GM23338 (cell line): ENCODE measurements around the gene FSIP2. TPM values are rescaled to one million over a fixed set of nuclear protein-coding genes. Genes with fewer than 3 reads are reported as not detected.
"Not testable (repeated sequence)": the region's sequence is repeated elsewhere in the genome, so short reads cannot be mapped to it uniquely, and the experiment has no call there.

Source experiments
- ATAC-seq: fragments of 200-7000 bp; cut with Tn5 transposase; 3 replicates; pipeline ENCODE4 v1.9.1; 2020
- DNase-seq: peaks from one replicate; pipeline ENCODE4 v3.0.0-alpha.2; 2015; ENCODE audit warnings: low spot score
- H2AFZ ChIP-seq: fragments of 200-600 bp; sonication (generic); 2 replicates; pipeline ENCODE4 v1.8.0; 2016; ENCODE audit warnings: antibody characterized with exemption, mild to moderate bottlenecking, moderate library complexity
- H3F3A ChIP-seq: fragments of 200-600 bp; sonication (generic); replicated peaks from 2 replicates; pipeline ENCODE4 v1.8.0; 2017; ENCODE audit warnings: antibody characterized with exemption, mixed run types, low read depth
- H3K27ac ChIP-seq: fragments of 200-600 bp; sonication (generic); 2 replicates; pipeline ENCODE4 v1.6.1; 2016; ENCODE audit warnings: low read depth
- H3K27me3 ChIP-seq: fragments of 200-600 bp; sonication (generic); 2 replicates; pipeline ENCODE4 v1.8.0; 2016; ENCODE audit warnings: mild to moderate bottlenecking, mixed run types, moderate library complexity; ENCODE audit not compliant: insufficient read depth
- H3K36me3 ChIP-seq: fragments of 200-600 bp; sonication (generic); 2 replicates; pipeline ENCODE4 v1.8.0; 2016; ENCODE audit warnings: mild to moderate bottlenecking; ENCODE audit not compliant: insufficient read depth
- H3K4me1 ChIP-seq: fragments of 200-600 bp; sonication (generic); 2 replicates; pipeline ENCODE4 v1.8.0; 2016; ENCODE audit warnings: mild to moderate bottlenecking, moderate library complexity; ENCODE audit not compliant: insufficient read depth
- H3K4me2 ChIP-seq: fragments of 200-600 bp; sonication (generic); 2 replicates; pipeline ENCODE4 v1.7.1; 2017; ENCODE audit warnings: mixed run types
- H3K4me3 ChIP-seq: fragments of 200-600 bp; sonication (generic); 2 replicates; pipeline ENCODE4 v1.6.1; 2016; ENCODE audit warnings: mixed run types
- H3K79me2 ChIP-seq: fragments of 200-600 bp; sonication (generic); replicated peaks from 2 replicates; pipeline ENCODE4 v1.8.0; 2017; ENCODE audit warnings: mild to moderate bottlenecking; ENCODE audit not compliant: insufficient read depth
- H3K9me2 ChIP-seq: fragments of 200-600 bp; sonication (generic); 2 replicates; pipeline ENCODE4 v1.8.0; 2017; ENCODE audit not compliant: insufficient read depth
- H4K20me1 ChIP-seq: fragments of 200-600 bp; sonication (generic); replicated peaks from 2 replicates; pipeline ENCODE4 v1.8.0; 2017; ENCODE audit warnings: mild to moderate bottlenecking; ENCODE audit not compliant: insufficient read depth
- H3K27ac Mint-ChIP-seq: 2 replicates; pipeline ENCODE4 v1.8.0; 2020; ENCODE audit warnings: inconsistent platforms, mild to moderate bottlenecking, moderate library complexity, mixed read lengths
- H3K27me3 Mint-ChIP-seq: 3 replicates; pipeline ENCODE4 v1.8.0; 2022; ENCODE audit warnings: low read depth, mild to moderate bottlenecking, moderate library complexity, mixed read lengths, inconsistent platforms; ENCODE audit not compliant: insufficient read depth, poor library complexity
- H3K36me3 Mint-ChIP-seq: 3 replicates; pipeline ENCODE4 v1.8.0; 2021; ENCODE audit warnings: low read depth, mild to moderate bottlenecking, inconsistent platforms, moderate library complexity, mixed read lengths
- H3K4me1 Mint-ChIP-seq: 3 replicates; pipeline ENCODE4 v1.8.0; 2020; ENCODE audit warnings: mild to moderate bottlenecking, inconsistent platforms, mixed read lengths
- H3K4me3 Mint-ChIP-seq: 3 replicates; pipeline ENCODE4 v1.8.0; 2021; ENCODE audit warnings: moderate library complexity, mild to moderate bottlenecking, inconsistent platforms, mixed read lengths
- H3K9me3 Mint-ChIP-seq: 3 replicates; pipeline ENCODE4 v1.8.0; 2020; ENCODE audit warnings: moderate library complexity, mild to moderate bottlenecking, inconsistent platforms, mixed read lengths
- EZH2phosphoT487 ChIP-seq: fragments of 200-600 bp; sonication (generic); IDR thresholded peaks from one replicate; pipeline ENCODE4 v1.8.1; 2018; ENCODE audit warnings: antibody characterized with exemption; ENCODE audit not compliant: unreplicated experiment
- JUNB ChIP-seq: IDR thresholded peaks from one replicate; pipeline ENCODE4 v1.6.1; 2016; ENCODE audit warnings: antibody characterized with exemption; ENCODE audit not compliant: unreplicated experiment
- NANOG ChIP-seq: IDR thresholded peaks from 2 replicates; pipeline ENCODE4 v1.6.1; 2016; ENCODE audit warnings: antibody characterized with exemption, borderline replicate concordance
- POLR2AphosphoS5 ChIP-seq: IDR thresholded peaks from 2 replicates; pipeline ENCODE4 v1.6.1; 2016; ENCODE audit warnings: antibody characterized with exemption, low read depth
- ZNF331 ChIP-seq: fragments of 250-450 bp; sonication (Bioruptor Pico); IDR thresholded peaks from 2 replicates; pipeline ENCODE4 v1.5.0; 2020; ENCODE audit warnings: low read depth, mild to moderate bottlenecking, moderate library complexity
- polyA plus RNA-seq: library from polyadenylated mRNA; unstranded; fragments of >200 nt; fragmentation: Nextera tagmentation; extraction: Ambion mirVana; gene quantifications from 2 replicates; pipeline ENCODE4 v1.2.1, GENCODE V29; 2016
- total RNA-seq: library from RNA; depleted of rRNA; stranded (reverse); fragments of >200 nt; shearing (Covaris generic); gene quantifications from 2 replicates; pipeline ENCODE4 v1.2.3, GENCODE V29; 2014
- TF ChIP-seq, protein P1 (sequence below): IDR thresholded peaks from one replicate; pipeline ENCODE4 v1.6.1; 2018; ENCODE audit warnings: antibody characterized with exemption; ENCODE audit not compliant: unreplicated experiment
- TF ChIP-seq, protein P2 (sequence below): fragments of 250-450 bp; sonication (Bioruptor Pico); IDR thresholded peaks from 2 replicates; pipeline ENCODE4 v1.5.0; 2020; ENCODE audit warnings: mild to moderate bottlenecking, moderate library complexity
- TF ChIP-seq, protein P3 (sequence below), 2 experiments: fragments of 200-600 bp in 1 of 2; sonication (generic) in 1 of 2; conservative IDR thresholded peaks; 2 replicates each; pipeline versions ENCODE4 v1.5.1 to v1.6.1; 2016 to 2017; ENCODE audit warnings: antibody characterized with exemption in 2 of 2, low read depth in 2 of 2, mild to moderate bottlenecking in 2 of 2, moderate library complexity in 1 of 2

FSIP2 gene
- total and polyA plus RNA-seq, 2 experiments from 2014 or later, result 3.2 to 3.8 TPM

- H3K4me3 ChIP-seq, H3K27me3 Mint-ChIP-seq, H3K4me1 Mint-ChIP-seq, H4K20me1 ChIP-seq, H3K36me3 Mint-ChIP-seq, H3K36me3 ChIP-seq, H3K79me2 ChIP-seq, H2AFZ ChIP-seq, H3F3A ChIP-seq, DNase-seq, H3K9me2 ChIP-seq, H3K9me3 Mint-ChIP-seq, H3K4me3 Mint-ChIP-seq, ATAC-seq, H3K27ac ChIP-seq, H3K4me1 ChIP-seq, H3K27me3 ChIP-seq: not testable (repeated sequence)
- 0 out of 2 replicates have a peak overlapping the region, but pooled peaks have one; percentile 32 for H3K4me2 ChIP-seq
- H3K27ac Mint-ChIP-seq, result peak overlapping the region; percentile 70; the same call in 1 of the 2 replicates
These were observed 126.1 kb downstream of the FSIP2 start for GRCh38 chr2:185864468-185865260.

DNA sequence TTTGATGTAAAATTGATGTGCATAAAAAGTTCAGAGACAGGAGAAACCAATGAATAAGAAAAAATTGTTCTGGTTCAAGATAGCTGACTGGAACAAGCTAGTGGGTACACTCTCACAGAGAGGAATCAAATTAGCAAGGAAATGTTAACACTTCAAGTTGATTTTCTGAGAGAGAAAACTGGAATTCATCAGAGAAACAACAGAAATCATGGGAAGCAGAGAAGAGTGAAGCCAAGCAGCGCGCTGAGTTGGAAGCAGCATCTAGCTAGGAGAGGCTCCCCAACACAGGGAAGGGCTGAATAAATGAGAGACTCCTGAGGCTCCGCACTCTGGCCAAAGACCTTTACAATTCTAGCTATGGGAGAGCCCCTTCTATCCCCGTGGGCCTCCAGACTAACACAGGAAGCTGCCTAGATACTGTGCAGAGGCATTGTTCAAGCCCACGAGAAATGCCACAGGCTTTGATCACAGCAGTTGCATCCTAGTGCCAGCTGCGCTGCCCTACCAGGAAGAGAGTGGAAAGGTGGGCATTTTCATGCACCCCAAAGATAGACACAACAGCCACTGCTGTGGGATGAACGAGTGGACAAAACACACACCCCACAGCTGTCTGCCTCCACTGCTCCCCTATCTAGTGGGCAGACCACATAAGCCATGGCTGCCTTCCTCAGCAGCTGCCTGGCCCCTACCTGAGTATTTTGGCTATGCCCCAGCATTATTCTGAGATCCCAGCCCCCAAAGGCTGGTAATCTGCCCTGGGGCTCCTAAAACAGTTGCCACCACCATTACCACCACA, 136.7 kb downstream of the FSIP2 start:
- ATAC-seq (no peak), DNase-seq (no peak)
- Mint-ChIP-seq H3K9me3 (no peaks in the 10 kb centered on the region), H3K27ac (no peak overlapping the region), H3K36me3 (no peaks in the 10 kb centered on the region), H3K27me3 (no peaks in the 10 kb centered on the region), H3K4me1 (no peaks in the 10 kb centered on the region; the same call in 2 of the 3 replicates), H3K4me3 (no peak overlapping the region)
- Histone ChIP-seq H2AFZ (no peak overlapping the region), H3K4me2 (no peak overlapping the region), H4K20me1 (no peaks in the 10 kb centered on the region), H3K27ac (no peak overlapping the region), H3K36me3 (no peaks in the 10 kb centered on the region), H3K4me3 (no peak overlapping the region), H3K4me1 (no peaks in the 10 kb centered on the region), H3K9me2 (no peaks in the 10 kb centered on the region), H3K27me3 (no peaks in the 10 kb centered on the region), H3F3A (no peaks in the 10 kb centered on the region), H3K79me2 (no peaks in the 10 kb centered on the region)
- no peak for TF ChIP-seq JUNB
- TF ChIP-seq NANOG, result no peak
- TF ChIP-seq, protein P1, sequence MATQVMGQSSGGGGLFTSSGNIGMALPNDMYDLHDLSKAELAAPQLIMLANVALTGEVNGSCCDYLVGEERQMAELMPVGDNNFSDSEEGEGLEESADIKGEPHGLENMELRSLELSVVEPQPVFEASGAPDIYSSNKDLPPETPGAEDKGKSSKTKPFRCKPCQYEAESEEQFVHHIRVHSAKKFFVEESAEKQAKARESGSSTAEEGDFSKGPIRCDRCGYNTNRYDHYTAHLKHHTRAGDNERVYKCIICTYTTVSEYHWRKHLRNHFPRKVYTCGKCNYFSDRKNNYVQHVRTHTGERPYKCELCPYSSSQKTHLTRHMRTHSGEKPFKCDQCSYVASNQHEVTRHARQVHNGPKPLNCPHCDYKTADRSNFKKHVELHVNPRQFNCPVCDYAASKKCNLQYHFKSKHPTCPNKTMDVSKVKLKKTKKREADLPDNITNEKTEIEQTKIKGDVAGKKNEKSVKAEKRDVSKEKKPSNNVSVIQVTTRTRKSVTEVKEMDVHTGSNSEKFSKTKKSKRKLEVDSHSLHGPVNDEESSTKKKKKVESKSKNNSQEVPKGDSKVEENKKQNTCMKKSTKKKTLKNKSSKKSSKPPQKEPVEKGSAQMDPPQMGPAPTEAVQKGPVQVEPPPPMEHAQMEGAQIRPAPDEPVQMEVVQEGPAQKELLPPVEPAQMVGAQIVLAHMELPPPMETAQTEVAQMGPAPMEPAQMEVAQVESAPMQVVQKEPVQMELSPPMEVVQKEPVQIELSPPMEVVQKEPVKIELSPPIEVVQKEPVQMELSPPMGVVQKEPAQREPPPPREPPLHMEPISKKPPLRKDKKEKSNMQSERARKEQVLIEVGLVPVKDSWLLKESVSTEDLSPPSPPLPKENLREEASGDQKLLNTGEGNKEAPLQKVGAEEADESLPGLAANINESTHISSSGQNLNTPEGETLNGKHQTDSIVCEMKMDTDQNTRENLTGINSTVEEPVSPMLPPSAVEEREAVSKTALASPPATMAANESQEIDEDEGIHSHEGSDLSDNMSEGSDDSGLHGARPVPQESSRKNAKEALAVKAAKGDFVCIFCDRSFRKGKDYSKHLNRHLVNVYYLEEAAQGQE, result no peak
- TF ChIP-seq, protein P2, sequence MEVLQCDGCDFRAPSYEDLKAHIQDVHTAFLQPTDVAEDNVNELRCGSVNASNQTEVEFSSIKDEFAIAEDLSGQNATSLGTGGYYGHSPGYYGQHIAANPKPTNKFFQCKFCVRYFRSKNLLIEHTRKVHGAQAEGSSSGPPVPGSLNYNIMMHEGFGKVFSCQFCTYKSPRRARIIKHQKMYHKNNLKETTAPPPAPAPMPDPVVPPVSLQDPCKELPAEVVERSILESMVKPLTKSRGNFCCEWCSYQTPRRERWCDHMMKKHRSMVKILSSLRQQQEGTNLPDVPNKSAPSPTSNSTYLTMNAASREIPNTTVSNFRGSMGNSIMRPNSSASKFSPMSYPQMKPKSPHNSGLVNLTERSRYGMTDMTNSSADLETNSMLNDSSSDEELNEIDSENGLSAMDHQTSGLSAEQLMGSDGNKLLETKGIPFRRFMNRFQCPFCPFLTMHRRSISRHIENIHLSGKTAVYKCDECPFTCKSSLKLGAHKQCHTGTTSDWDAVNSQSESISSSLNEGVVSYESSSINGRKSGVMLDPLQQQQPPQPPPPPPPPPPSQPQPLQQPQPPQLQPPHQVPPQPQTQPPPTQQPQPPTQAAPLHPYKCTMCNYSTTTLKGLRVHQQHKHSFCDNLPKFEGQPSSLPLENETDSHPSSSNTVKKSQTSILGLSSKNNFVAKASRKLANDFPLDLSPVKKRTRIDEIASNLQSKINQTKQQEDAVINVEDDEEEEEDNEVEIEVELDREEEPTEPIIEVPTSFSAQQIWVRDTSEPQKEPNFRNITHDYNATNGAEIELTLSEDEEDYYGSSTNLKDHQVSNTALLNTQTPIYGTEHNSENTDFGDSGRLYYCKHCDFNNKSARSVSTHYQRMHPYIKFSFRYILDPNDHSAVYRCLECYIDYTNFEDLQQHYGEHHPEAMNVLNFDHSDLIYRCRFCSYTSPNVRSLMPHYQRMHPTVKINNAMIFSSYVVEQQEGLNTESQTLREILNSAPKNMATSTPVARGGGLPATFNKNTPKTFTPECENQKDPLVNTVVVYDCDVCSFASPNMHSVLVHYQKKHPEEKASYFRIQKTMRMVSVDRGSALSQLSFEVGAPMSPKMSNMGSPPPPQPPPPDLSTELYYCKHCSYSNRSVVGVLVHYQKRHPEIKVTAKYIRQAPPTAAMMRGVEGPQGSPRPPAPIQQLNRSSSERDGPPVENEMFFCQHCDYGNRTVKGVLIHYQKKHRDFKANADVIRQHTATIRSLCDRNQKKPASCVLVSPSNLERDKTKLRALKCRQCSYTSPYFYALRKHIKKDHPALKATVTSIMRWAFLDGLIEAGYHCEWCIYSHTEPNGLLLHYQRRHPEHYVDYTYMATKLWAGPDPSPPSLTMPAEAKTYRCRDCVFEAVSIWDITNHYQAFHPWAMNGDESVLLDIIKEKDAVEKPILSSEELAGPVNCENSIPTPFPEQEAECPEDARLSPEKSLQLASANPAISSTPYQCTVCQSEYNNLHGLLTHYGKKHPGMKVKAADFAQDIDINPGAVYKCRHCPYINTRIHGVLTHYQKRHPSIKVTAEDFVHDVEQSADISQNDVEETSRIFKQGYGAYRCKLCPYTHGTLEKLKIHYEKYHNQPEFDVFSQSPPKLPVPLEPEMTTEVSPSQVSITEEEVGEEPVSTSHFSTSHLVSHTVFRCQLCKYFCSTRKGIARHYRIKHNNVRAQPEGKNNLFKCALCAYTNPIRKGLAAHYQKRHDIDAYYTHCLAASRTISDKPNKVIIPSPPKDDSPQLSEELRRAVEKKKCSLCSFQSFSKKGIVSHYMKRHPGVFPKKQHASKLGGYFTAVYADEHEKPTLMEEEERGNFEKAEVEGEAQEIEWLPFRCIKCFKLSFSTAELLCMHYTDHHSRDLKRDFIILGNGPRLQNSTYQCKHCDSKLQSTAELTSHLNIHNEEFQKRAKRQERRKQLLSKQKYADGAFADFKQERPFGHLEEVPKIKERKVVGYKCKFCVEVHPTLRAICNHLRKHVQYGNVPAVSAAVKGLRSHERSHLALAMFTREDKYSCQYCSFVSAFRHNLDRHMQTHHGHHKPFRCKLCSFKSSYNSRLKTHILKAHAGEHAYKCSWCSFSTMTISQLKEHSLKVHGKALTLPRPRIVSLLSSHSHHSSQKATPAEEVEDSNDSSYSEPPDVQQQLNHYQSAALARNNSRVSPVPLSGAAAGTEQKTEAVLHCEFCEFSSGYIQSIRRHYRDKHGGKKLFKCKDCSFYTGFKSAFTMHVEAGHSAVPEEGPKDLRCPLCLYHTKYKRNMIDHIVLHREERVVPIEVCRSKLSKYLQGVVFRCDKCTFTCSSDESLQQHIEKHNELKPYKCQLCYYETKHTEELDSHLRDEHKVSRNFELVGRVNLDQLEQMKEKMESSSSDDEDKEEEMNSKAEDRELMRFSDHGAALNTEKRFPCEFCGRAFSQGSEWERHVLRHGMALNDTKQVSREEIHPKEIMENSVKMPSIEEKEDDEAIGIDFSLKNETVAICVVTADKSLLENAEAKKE (CRISPR knock-in tag), result no peak
- TF ChIP-seq POLR2AphosphoS5, result no peak
- TF ChIP-seq, protein P3, sequence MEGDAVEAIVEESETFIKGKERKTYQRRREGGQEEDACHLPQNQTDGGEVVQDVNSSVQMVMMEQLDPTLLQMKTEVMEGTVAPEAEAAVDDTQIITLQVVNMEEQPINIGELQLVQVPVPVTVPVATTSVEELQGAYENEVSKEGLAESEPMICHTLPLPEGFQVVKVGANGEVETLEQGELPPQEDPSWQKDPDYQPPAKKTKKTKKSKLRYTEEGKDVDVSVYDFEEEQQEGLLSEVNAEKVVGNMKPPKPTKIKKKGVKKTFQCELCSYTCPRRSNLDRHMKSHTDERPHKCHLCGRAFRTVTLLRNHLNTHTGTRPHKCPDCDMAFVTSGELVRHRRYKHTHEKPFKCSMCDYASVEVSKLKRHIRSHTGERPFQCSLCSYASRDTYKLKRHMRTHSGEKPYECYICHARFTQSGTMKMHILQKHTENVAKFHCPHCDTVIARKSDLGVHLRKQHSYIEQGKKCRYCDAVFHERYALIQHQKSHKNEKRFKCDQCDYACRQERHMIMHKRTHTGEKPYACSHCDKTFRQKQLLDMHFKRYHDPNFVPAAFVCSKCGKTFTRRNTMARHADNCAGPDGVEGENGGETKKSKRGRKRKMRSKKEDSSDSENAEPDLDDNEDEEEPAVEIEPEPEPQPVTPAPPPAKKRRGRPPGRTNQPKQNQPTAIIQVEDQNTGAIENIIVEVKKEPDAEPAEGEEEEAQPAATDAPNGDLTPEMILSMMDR (conservative IDR thresholded peaks at IDR 0.05; ENCODE audit: low read depth in 2 of 2), result no peak
- no peak for TF ChIP-seq EZH2phosphoT487
- TF ChIP-seq ZNF331, result no peak
